ENCODE data around the gene ENOPH1.

DNA sequence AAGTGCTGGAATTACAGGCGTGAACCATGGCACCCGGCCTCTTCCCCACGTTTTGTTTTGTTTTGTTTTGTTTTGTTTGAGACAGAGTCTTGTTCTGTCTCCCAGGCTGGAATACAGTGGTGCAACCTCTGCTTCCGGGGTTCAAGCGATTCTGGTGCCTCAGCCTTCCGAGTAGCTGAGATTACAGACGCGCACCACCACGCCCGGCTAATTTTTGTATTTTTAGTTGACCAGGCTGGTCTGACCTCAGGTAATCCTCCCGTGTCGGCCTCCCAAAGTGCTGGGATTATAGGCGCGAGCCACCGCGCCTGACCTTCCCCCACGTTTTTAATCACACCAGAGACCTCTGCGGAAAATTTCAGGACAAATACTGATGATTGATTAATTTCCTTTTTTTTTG is 2.2 kb downstream of the ENOPH1 start:
- TF ChIP-seq, protein P1, sequence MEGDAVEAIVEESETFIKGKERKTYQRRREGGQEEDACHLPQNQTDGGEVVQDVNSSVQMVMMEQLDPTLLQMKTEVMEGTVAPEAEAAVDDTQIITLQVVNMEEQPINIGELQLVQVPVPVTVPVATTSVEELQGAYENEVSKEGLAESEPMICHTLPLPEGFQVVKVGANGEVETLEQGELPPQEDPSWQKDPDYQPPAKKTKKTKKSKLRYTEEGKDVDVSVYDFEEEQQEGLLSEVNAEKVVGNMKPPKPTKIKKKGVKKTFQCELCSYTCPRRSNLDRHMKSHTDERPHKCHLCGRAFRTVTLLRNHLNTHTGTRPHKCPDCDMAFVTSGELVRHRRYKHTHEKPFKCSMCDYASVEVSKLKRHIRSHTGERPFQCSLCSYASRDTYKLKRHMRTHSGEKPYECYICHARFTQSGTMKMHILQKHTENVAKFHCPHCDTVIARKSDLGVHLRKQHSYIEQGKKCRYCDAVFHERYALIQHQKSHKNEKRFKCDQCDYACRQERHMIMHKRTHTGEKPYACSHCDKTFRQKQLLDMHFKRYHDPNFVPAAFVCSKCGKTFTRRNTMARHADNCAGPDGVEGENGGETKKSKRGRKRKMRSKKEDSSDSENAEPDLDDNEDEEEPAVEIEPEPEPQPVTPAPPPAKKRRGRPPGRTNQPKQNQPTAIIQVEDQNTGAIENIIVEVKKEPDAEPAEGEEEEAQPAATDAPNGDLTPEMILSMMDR (conservative IDR thresholded peaks at IDR 0.05 in 1 of 2, IDR thresholded peaks at IDR 0.05 in 1 of 2; ENCODE audit: extremely low read depth in 1 of 2, insufficient read depth in 1 of 2, low read depth in 1 of 2, low read length in 2 of 2) = no peak
- no peak for TF ChIP-seq EZH2 (IDR thresholded peaks at IDR 0.05; ENCODE audit: borderline replicate concordance, low read length)
